OCI-LY7 (cell line): Measurements from ENCODE around the gene VWA7. TPM values are rescaled to one million over a fixed set of nuclear protein-coding genes. Genes with fewer than 3 reads are reported as not detected.
"Not testable (repeated sequence)": the region's sequence is repeated elsewhere in the genome, so short reads cannot be mapped to it uniquely, and the experiment has no call there.

Experiments used
- BruUV-seq: library from RNA; stranded (reverse); fragments of 400-500 nt; replicated peaks from 2 replicates; lab custom pipeline; 2021; lab: Mats Ljungman, UMichigan
- CTCF ChIA-PET: fragments of 300-600 bp; sonication (Branson Sonifier 250); formaldehyde crosslinking; loops from one replicate; lab custom pipeline; 2022; ENCODE audit warnings: antibody characterized with exemption; ENCODE audit not compliant: unreplicated experiment; lab: Charles Lee
- POLR2A ChIA-PET: fragments of 300-600 bp; sonication (Branson Sonifier 250); formaldehyde crosslinking; loops from one replicate; lab custom pipeline; 2022; ENCODE audit warnings: antibody characterized with exemption; lab: Charles Lee
- DNase-seq: peaks from one replicate; pipeline ENCODE4 v3.0.0-alpha.2; 2015; ENCODE audit warnings: low spot score
- H2AFZ ChIP-seq: fragments of 200-600 bp; sonication (generic), shearing (Covaris generic); 2 replicates; pipeline ENCODE4 v1.6.1; 2014; ENCODE audit warnings: mild to moderate bottlenecking, antibody characterized with exemption, low read length, moderate library complexity
- H3K27ac ChIP-seq: fragments of 200-600 bp; sonication (generic); 2 replicates; pipeline ENCODE4 v1.5.1; 2014; ENCODE audit warnings: mixed run types, low read depth, mild to moderate bottlenecking, moderate library complexity, low read length, inconsistent platforms; ENCODE audit not compliant: poor library complexity, severe bottlenecking
- H3K36me3 ChIP-seq: fragments of 200-600 bp; sonication (generic); 2 replicates; pipeline ENCODE4 v1.6.1; 2014; ENCODE audit warnings: mild to moderate bottlenecking, antibody characterized with exemption, low read length, moderate library complexity, mixed read lengths; ENCODE audit not compliant: insufficient read depth
- H3K4me1 ChIP-seq: fragments of 200-600 bp; sonication (generic); 2 replicates; pipeline ENCODE4 v1.5.1; 2014; ENCODE audit warnings: mild to moderate bottlenecking, low read length; ENCODE audit not compliant: insufficient read depth, poor library complexity, severe bottlenecking
- H3K4me2 ChIP-seq: fragments of 200-600 bp; sonication (generic); 2 replicates; pipeline ENCODE4 v1.6.1; 2014; ENCODE audit warnings: mild to moderate bottlenecking, low read length
- H3K4me3 ChIP-seq: fragments of 200-600 bp; sonication (generic); 2 replicates; pipeline ENCODE4 v1.5.1; 2014; ENCODE audit warnings: mild to moderate bottlenecking, low read depth, low read length; ENCODE audit not compliant: poor library complexity, severe bottlenecking
- H3K79me2 ChIP-seq: fragments of 200-600 bp; sonication (generic); 2 replicates; pipeline ENCODE4 v1.6.1; 2016; ENCODE audit warnings: low read depth, mild to moderate bottlenecking, low read length, moderate library complexity, mixed read lengths; ENCODE audit not compliant: insufficient read depth
- H3K9me2 ChIP-seq: fragments of 200-600 bp; sonication (generic); 2 replicates; pipeline ENCODE4 v1.6.1; 2016; ENCODE audit warnings: mild to moderate bottlenecking, low read length, mixed read lengths; ENCODE audit not compliant: insufficient read depth
- H3K9me3 ChIP-seq: fragments of 200-600 bp; sonication (generic); 2 replicates; pipeline ENCODE4 v1.6.1; 2014; ENCODE audit warnings: mild to moderate bottlenecking, mixed run types, low read length, mixed read lengths
- H4K20me1 ChIP-seq: fragments of 200-600 bp; sonication (generic); 2 replicates; pipeline ENCODE4 v1.6.1; 2014; ENCODE audit warnings: mild to moderate bottlenecking, antibody characterized with exemption, low read length, moderate library complexity, mixed read lengths; ENCODE audit not compliant: insufficient read depth
- EZH2phosphoT487 ChIP-seq: fragments of 200-600 bp; sonication (generic); IDR thresholded peaks from 2 replicates; pipeline ENCODE4 v1.6.1; 2018; ENCODE audit warnings: low read depth, borderline replicate concordance, mild to moderate bottlenecking, mixed run types, antibody characterized with exemption, low read length, moderate library complexity, mixed read lengths
- intact Hi-C: fragments of 100-400 bp; cut with micrococcal nuclease; formaldehyde crosslinking; loops from one replicate; pipeline ENCODE4 v1.10.0; 2022; ENCODE audit not compliant: unreplicated experiment
- total RNA-seq, 2 experiments: library from RNA; depleted of rRNA in 1 of 2; stranded (reverse); fragments of >200 nt in 1 of 2; shearing (Covaris generic) in 1 of 2; gene quantifications; 2 replicates each; pipeline ENCODE4 v1.2.3, GENCODE V29; 2014 to 2022
- TF ChIP-seq, protein P1 (sequence below): fragments of 200-600 bp; sonication (generic); conservative IDR thresholded peaks from 2 replicates; pipeline ENCODE4 v1.5.1; 2014; ENCODE audit warnings: mild to moderate bottlenecking, antibody characterized with exemption, low read length, moderate library complexity, mixed read lengths

Gene VWA7
- total RNA-seq, 2 experiments from 2014 or later: 2.2 to 6.5 TPM

DNA sequence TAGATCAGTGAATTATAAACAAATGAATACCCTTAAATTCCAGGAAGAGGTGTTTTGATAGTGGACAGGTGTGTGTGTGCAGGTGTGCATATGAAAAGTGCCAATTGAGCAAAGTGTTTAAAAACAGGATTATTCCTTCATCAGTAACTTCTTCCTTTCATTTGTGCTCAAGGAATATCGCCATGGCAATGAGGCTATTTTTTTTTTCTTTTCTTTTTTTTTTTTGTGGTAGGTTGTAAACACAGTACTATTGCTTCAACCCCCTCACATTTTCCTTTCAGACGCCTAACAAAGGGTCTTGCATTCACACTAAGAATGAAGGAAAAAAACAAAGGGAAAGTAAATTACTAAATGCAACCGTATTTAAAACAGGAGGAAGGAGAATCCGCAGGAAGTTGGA lies 48.4 kb upstream of the VWA7 start:
- no TSS peak for BruUV-seq
- DNase-seq: no peak
- ChIA-PET POLR2A (no interaction called here), CTCF (no interaction called here)
- Histone ChIP-seq H3K4me1 (peaks cover 49% of the 10 kb centered on the region), H3K4me3 (no peak overlapping the region), H3K36me3 (no peaks in the 10 kb centered on the region), H3K4me2 (peak overlapping the region; percentile 18; the same call in 1 of the 2 replicates), H2AFZ (no peak overlapping the region), H3K9me2 (no peaks in the 10 kb centered on the region), H4K20me1 (no peaks in the 10 kb centered on the region), H3K79me2 (peaks cover 11% of the 10 kb centered on the region), H3K9me3 (no peaks in the 10 kb centered on the region), H3K27ac (no peak overlapping the region)
- intact Hi-C loops: no loop called here
- no peak for TF ChIP-seq EZH2phosphoT487
- TF ChIP-seq, protein P1, sequence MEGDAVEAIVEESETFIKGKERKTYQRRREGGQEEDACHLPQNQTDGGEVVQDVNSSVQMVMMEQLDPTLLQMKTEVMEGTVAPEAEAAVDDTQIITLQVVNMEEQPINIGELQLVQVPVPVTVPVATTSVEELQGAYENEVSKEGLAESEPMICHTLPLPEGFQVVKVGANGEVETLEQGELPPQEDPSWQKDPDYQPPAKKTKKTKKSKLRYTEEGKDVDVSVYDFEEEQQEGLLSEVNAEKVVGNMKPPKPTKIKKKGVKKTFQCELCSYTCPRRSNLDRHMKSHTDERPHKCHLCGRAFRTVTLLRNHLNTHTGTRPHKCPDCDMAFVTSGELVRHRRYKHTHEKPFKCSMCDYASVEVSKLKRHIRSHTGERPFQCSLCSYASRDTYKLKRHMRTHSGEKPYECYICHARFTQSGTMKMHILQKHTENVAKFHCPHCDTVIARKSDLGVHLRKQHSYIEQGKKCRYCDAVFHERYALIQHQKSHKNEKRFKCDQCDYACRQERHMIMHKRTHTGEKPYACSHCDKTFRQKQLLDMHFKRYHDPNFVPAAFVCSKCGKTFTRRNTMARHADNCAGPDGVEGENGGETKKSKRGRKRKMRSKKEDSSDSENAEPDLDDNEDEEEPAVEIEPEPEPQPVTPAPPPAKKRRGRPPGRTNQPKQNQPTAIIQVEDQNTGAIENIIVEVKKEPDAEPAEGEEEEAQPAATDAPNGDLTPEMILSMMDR: no peak

DNA sequence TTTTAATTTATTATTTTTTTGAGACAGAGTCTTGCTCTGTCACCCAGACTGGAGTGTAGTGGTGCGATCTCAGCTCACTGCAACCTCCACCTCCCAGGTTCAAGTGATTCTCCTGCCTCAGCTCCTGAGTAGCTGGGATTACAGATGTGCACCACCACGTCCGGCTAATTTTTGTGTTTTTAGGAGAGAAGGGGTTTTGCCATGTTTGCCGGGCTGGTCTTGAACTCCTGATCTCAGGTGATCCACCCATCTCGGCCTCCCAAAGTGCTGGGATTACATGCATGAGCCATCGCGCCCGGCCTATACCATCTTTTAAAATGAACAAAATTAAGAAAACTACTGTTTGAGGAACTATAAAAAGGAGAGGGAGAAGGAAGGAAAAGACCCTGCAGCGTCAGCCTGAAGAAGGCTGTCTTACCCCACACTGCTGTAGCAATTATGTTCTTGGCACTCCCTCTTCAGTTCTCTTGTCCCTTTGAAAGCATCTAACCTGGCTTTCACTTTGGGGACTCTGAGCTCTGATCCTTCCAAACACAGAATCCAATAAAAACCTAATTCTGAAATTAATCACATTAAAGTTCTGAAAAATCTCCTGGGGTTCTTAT lies 46.6 kb upstream of the VWA7 start:
- H3K9me3 ChIP-seq, DNase-seq, H3K36me3 ChIP-seq, H3K27ac ChIP-seq, H2AFZ ChIP-seq, H3K4me2 ChIP-seq, intact Hi-C loops, H3K9me2 ChIP-seq, BruUV-seq, H3K4me3 ChIP-seq, H4K20me1 ChIP-seq, H3K79me2 ChIP-seq, CTCF ChIA-PET: not testable (repeated sequence)
- POLR2A ChIA-PET: interaction anchor here (1.4 to 2.3 kb wide), 2 partner anchors 16 to 85 kb away, joined by 3 to 9 read pairs; partner anchors contain the start of gene LSM2
- peaks cover 49% of the 10 kb centered on the region for H3K4me1 ChIP-seq

DNA sequence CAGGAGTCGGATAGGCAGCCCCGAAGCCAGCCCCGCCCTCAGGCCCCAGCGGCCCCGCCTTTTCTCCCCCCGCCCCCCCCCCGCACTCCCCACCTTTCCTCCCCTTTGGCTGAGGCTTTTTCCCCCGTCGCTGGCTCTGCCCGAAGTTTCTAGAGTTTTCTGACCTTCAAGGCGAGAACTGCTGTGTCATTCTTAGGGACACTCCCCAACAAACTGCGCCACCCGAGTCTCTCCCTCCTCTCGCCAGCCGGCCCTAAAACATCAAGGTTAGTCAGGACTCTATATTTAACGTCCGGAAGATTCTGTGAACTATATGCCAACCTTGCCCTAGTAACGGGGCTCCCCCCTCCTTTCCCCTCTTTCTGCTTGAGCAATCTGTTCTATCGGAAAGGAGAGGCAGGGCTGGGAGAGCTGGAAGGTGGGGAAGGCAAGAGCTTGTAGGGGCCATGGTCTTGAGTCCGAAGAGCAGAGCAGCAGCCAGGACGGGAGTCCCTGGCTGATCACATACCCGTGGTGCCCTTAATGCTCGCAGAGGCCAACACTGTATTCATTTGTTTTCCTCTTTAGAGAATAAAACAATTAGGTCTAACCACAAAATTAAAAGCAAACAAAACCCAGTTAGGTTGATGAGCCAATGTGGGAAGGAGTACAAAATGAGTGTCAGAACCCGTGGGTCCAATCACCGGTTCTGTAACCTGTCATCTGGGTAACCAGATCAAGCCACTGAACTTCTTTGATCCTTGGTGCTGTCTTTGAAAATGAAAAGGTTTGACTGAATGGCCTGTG lies 45.1 kb upstream of the VWA7 start:
- H3K4me2 ChIP-seq: peak overlapping the region; percentile 85
- TF ChIP-seq, protein P1: 0 out of 2 replicates have a peak, but pooled peaks have one; percentile 15
- TF ChIP-seq EZH2phosphoT487: no peak
- H3K4me1 ChIP-seq: peaks cover 62% of the 10 kb centered on the region
- no peaks in the 10 kb centered on the region for H3K9me3 ChIP-seq
- ChIA-PET POLR2A (interaction anchor here (1.0 to 2.3 kb wide), 3 partner anchors 15 to 84 kb away, joined by 3 to 9 read pairs (median 3); partner anchors contain the start of genes LSM2 and VARS1), CTCF (interaction anchor here (0.6 to 1.2 kb wide), 2 partner anchors 15 to 111 kb away, joined by 3 read pairs; partner anchors contain the start of gene LSM2)
- BruUV-seq: TSS peak; percentile 93
- intact Hi-C loops: no loop called here
- H2AFZ ChIP-seq: peak overlapping the region; percentile 97
- H3K36me3 ChIP-seq: no peaks in the 10 kb centered on the region
- peak; percentile 58 for DNase-seq
- H3K27ac ChIP-seq: peak overlapping the region; percentile 34
- peak overlapping the region; percentile 70 for H3K4me3 ChIP-seq
- no peaks in the 10 kb centered on the region for H3K9me2 ChIP-seq
- H3K79me2 ChIP-seq: no peaks in the 10 kb centered on the region
- H4K20me1 ChIP-seq: no peaks in the 10 kb centered on the region
